ENCODE data around the gene NHLH1. TPM values are rescaled to one million over a fixed set of nuclear protein-coding genes. Genes with fewer than 3 reads are reported as not detected.

Gene NHLH1
- total and polyA plus RNA-seq, 2 donors (not counting 1 experiment from before 2014, with no cell fraction given): 0.27 to 0.39 TPM

DNA sequence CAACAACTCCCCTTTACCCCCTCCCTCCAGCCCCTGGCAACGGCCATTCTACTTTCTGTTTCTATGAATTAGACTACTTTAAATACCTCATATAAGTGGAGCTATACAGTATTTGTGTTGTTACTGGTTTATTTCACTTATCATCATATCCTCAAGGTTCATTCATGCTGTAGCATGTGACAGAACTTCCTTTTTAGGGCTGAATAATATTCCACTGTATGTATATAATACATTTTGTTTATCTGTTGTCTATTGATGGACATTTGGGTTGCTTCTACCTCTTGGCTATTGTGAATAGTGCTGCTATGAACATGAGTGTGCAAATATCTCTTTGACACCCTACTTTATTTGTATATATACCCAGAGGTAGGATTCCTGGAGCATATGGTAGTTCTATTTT is 2.2 kb downstream of the NHLH1 start:
- no peak for ATAC-seq (ENCODE audit: low read depth)
- Histone ChIP-seq H4K20me1 (ENCODE audit: control insufficient read depth, insufficient read depth, low read length, poor library complexity, severe bottlenecking) (no peaks in the 10 kb centered on the region), H3K27ac (ENCODE audit: low read length in 2 of 2) (no peak overlapping the region), H3K9ac (ENCODE audit: low read length) (no peak overlapping the region), H3K36me3 (replicated peaks in 1 of 2; ENCODE audit: control extremely low read depth in 1 of 2, control insufficient read depth in 1 of 2, extremely low read depth in 1 of 2, insufficient read depth in 2 of 2, low read length in 1 of 2) (no peaks in the 10 kb centered on the region), H3K27me3 (replicated peaks in 1 of 4; ENCODE audit: control extremely low read depth in 1 of 4, control insufficient read depth in 3 of 4, insufficient read depth in 4 of 4, low read length in 3 of 4) (no peaks in the 10 kb centered on the region), H3K79me2 (ENCODE audit: control insufficient read depth, insufficient read depth, low read length) (no peaks in the 10 kb centered on the region), H3K4me3 (ENCODE audit: control extremely low read depth in 1 of 5, extremely low read depth in 1 of 5, insufficient read depth in 1 of 5, low read depth in 2 of 5, low read length in 4 of 5) (no peak overlapping the region), H3K4me2 (replicated peaks; ENCODE audit: low read depth, low read length, poor library complexity, severe bottlenecking) (no peak overlapping the region), H3K4me1 (ENCODE audit: control insufficient read depth in 2 of 2, insufficient read depth in 2 of 2, low read length in 2 of 2) (no peaks in the 10 kb centered on the region), H2AFZ (ENCODE audit: insufficient read depth, low read depth, low read length, poor library complexity, severe bottlenecking) (no peak overlapping the region), H3K9me3 (ENCODE audit: control extremely low read depth in 1 of 3, control insufficient read depth in 2 of 3, insufficient read depth in 1 of 3, low read length in 2 of 3) (no peaks in the 10 kb centered on the region)
- intact Hi-C loops (cut with micrococcal nuclease): no loop called here
- POLR2A ChIA-PET: no interaction called here
- WGBS (ENCODE audit: insufficient coverage): no CpG with 5 or more reads among the region's 1 CpG
- Mint-ChIP-seq H3K9me3 (ENCODE audit: insufficient read depth) (no peaks in the 10 kb centered on the region), H3K4me1 (no peaks in the 10 kb centered on the region), H3K4me3 (no peak overlapping the region), H3K27ac (no peak overlapping the region), H3K27me3 (no peaks in the 10 kb centered on the region)
- no peak for DNase-seq
- CTCF ChIA-PET: interaction anchor here (1.3 to 1.8 kb wide), 3 partner anchors 8 to 238 kb away, joined by 5 to 8 read pairs (median 5); no protein-coding TSS in a partner anchor
- no peak for TF ChIP-seq CTCF (IDR thresholded peaks at IDR 0.05)
- TF ChIP-seq EZH2 (IDR thresholded peaks at IDR 0.05; ENCODE audit: borderline replicate concordance, insufficient read depth, low read depth, low read length, poor library complexity, severe bottlenecking): no peak

- Histone ChIP-seq H3K79me2 (ENCODE audit: control insufficient read depth, insufficient read depth, low read length) (no peaks in the 10 kb centered on the region), H3K27me3 (replicated peaks in 1 of 4; ENCODE audit: control extremely low read depth in 1 of 4, control insufficient read depth in 3 of 4, insufficient read depth in 4 of 4, low read length in 3 of 4) (no peaks in the 10 kb centered on the region), H2AFZ (ENCODE audit: insufficient read depth, low read depth, low read length, poor library complexity, severe bottlenecking) (no peak overlapping the region), H3K27ac (ENCODE audit: low read length in 2 of 2) (no peak overlapping the region), H3K9ac (ENCODE audit: low read length) (no peak overlapping the region), H3K36me3 (replicated peaks in 1 of 2; ENCODE audit: control extremely low read depth in 1 of 2, control insufficient read depth in 1 of 2, extremely low read depth in 1 of 2, insufficient read depth in 2 of 2, low read length in 1 of 2) (no peaks in the 10 kb centered on the region), H4K20me1 (ENCODE audit: control insufficient read depth, insufficient read depth, low read length, poor library complexity, severe bottlenecking) (no peaks in the 10 kb centered on the region), H3K4me3 (ENCODE audit: control extremely low read depth in 1 of 5, extremely low read depth in 1 of 5, insufficient read depth in 1 of 5, low read depth in 2 of 5, low read length in 4 of 5) (no peak overlapping the region), H3K4me1 (ENCODE audit: control insufficient read depth in 2 of 2, insufficient read depth in 2 of 2, low read length in 2 of 2) (peaks cover 11 to 13% of the 10 kb centered on the region in 2 donors), H3K4me2 (replicated peaks; ENCODE audit: low read depth, low read length, poor library complexity, severe bottlenecking) (no peak overlapping the region), H3K9me3 (ENCODE audit: control extremely low read depth in 1 of 3, control insufficient read depth in 2 of 3, insufficient read depth in 1 of 3, low read length in 2 of 3) (no peaks in the 10 kb centered on the region)
- ChIA-PET CTCF (interaction anchor here (0.7 to 1.5 kb wide), 4 partner anchors 18 to 177 kb away, joined by 3 to 5 read pairs (median 4); no protein-coding TSS in a partner anchor), POLR2A (no interaction called here)
- intact Hi-C loops (cut with micrococcal nuclease): no loop called here
- ATAC-seq (ENCODE audit: low read depth) (no peak), DNase-seq (no peak)
- Mint-ChIP-seq H3K4me3 (no peak overlapping the region), H3K4me1 (peaks cover 13% of the 10 kb centered on the region), H3K27me3 (no peaks in the 10 kb centered on the region), H3K27ac (no peak overlapping the region), H3K9me3 (ENCODE audit: insufficient read depth) (no peaks in the 10 kb centered on the region)
- TF ChIP-seq CTCF (IDR thresholded peaks at IDR 0.05) (no peak), EZH2 (IDR thresholded peaks at IDR 0.05; ENCODE audit: borderline replicate concordance, insufficient read depth, low read depth, low read length, poor library complexity, severe bottlenecking) (no peak)
- WGBS (ENCODE audit: insufficient coverage): 96% methylated on average over 40 of the region's 42 CpGs
Measured at GRCh38 chr1:160370561-160371345, 3.9 kb downstream of the NHLH1 start.

Data from B cell (primary cell).